ENCODE data around the gene CAMK1D. TPM values are rescaled to one million over a fixed set of nuclear protein-coding genes. Genes with fewer than 3 reads are reported as not detected.

CAMK1D gene
- total RNA-seq, 1 experiment from 2014 or later: 6.3 TPM

DNA sequence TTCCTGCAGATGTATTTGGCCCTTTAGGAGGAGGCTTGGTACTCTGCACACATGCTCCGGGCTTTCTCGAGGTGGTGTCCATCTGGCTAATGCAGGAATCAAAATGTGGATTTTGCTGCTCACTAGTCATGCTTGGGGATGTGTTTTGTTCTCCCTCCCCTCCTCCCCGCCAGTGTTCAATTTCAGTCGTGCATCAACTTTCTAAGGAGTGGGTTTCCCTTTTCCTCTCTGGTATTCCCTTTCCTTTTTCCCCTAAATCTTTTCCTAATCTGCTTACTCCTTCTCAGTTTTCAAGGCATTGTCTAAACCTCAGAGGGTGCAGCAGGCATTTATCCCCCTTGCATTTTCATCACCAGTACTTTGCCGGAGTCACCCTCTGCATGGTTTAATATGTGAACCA is 450.4 kb downstream of the CAMK1D start:
- Histone ChIP-seq H3K79me1 (ENCODE audit: insufficient read depth, low read depth, low read length, poor library complexity, severe bottlenecking) (no peaks in the 10 kb centered on the region), H3K79me2 (ENCODE audit: insufficient read depth, low read length) (no peaks in the 10 kb centered on the region), H3K4me2 (ENCODE audit: insufficient read depth, insufficient read length, low read length) (no peak overlapping the region), H3K18ac (ENCODE audit: insufficient read length, low read depth, low read length) (no peak overlapping the region), H4K5ac (ENCODE audit: insufficient read length, low read depth, low read length) (no peak overlapping the region), H3K9me3 (ENCODE audit: control insufficient read depth, low read depth, low read length) (no peaks in the 10 kb centered on the region), H4K8ac (replicated peaks; ENCODE audit: insufficient read length, low read depth, low read length) (no peak overlapping the region), H3K27ac (ENCODE audit: insufficient read length, low read depth, low read length) (no peak overlapping the region), H2BK20ac (ENCODE audit: low read depth, low read length, poor library complexity, severe bottlenecking) (no peak overlapping the region), H3T11ph (ENCODE audit: low read length) (no peak overlapping the region), H4K91ac (ENCODE audit: insufficient read length, low read depth, low read length) (no peak overlapping the region), H3K27me3 (ENCODE audit: insufficient read depth, low read length) (no peaks in the 10 kb centered on the region), H3K23me2 (ENCODE audit: insufficient read length, low read depth, low read length, poor library complexity, severe bottlenecking) (no peaks in the 10 kb centered on the region), H2BK12ac (ENCODE audit: insufficient read length, low read depth, low read length) (no peak overlapping the region), H3K4ac (ENCODE audit: low read depth, low read length) (no peak overlapping the region), H2AK5ac (ENCODE audit: insufficient read length, low read length) (no peak overlapping the region), H3K4me1 (ENCODE audit: insufficient read depth, low read length) (peaks cover 5% of the 10 kb centered on the region; the same call in 1 of the 2 replicates), H3K56ac (ENCODE audit: insufficient read length, low read depth, low read length) (no peak overlapping the region), H2BK5ac (ENCODE audit: insufficient read length, low read length) (no peak overlapping the region), H4K20me1 (ENCODE audit: control insufficient read depth, insufficient read depth, insufficient read length) (no peaks in the 10 kb centered on the region), H2AFZ (ENCODE audit: low read length) (no peak overlapping the region), H2BK120ac (ENCODE audit: low read depth, low read length, poor library complexity, severe bottlenecking) (no peak overlapping the region), H3K14ac (ENCODE audit: insufficient read depth, low read length) (no peak overlapping the region), H3K23ac (ENCODE audit: insufficient read length, low read depth, low read length) (no peak overlapping the region), H2BK15ac (ENCODE audit: low read depth, low read length) (no peak overlapping the region), H3K9ac (ENCODE audit: extremely low read depth, insufficient read length, low read length) (no peak overlapping the region)
- no peak for DNase-seq
- WGBS (ENCODE audit: extremely low coverage, insufficient read length, low lambda C conversion rate): no CpG with 5 or more reads among the region's 5 CpGs
- Mint-ChIP-seq H3K4me1 (peaks cover 31 to 33% of the 10 kb centered on the region in 2 experiments), H3K27me3 (ENCODE audit: low read depth) (peaks cover 2% of the 10 kb centered on the region; the same call in 1 of the 2 replicates), H3K9me3 (no peaks in the 10 kb centered on the region), H3K36me3 (ENCODE audit: insufficient read depth in 1 of 3, low read depth in 3 of 3) (no peaks in the 10 kb centered on the region), H3K27ac (peak overlapping the region; percentile 2 to 89 (median 6); a peak in 4 of 7 replicates), H3K4me3 (no peak overlapping the region)
- TF ChIP-seq, protein P1, sequence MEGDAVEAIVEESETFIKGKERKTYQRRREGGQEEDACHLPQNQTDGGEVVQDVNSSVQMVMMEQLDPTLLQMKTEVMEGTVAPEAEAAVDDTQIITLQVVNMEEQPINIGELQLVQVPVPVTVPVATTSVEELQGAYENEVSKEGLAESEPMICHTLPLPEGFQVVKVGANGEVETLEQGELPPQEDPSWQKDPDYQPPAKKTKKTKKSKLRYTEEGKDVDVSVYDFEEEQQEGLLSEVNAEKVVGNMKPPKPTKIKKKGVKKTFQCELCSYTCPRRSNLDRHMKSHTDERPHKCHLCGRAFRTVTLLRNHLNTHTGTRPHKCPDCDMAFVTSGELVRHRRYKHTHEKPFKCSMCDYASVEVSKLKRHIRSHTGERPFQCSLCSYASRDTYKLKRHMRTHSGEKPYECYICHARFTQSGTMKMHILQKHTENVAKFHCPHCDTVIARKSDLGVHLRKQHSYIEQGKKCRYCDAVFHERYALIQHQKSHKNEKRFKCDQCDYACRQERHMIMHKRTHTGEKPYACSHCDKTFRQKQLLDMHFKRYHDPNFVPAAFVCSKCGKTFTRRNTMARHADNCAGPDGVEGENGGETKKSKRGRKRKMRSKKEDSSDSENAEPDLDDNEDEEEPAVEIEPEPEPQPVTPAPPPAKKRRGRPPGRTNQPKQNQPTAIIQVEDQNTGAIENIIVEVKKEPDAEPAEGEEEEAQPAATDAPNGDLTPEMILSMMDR (conservative IDR thresholded peaks at IDR 0.05): no peak

Measured in H9 (cell line).